COLO829 (cell line): Measurements from ENCODE around the gene LPGAT1.
A peak's percentile ranks its signal among the peaks of the same experiment; 100 is the strongest.
"Not testable (repeated sequence)": the region's sequence is repeated elsewhere in the genome, so short reads cannot be mapped to it uniquely, and the experiment has no call there.

Experiments
- DNase-seq: peaks from one replicate; pipeline ENCODE4 v3.0.0; 2012; ENCODE audit warnings: low spot score

Gene LPGAT1, protein sequence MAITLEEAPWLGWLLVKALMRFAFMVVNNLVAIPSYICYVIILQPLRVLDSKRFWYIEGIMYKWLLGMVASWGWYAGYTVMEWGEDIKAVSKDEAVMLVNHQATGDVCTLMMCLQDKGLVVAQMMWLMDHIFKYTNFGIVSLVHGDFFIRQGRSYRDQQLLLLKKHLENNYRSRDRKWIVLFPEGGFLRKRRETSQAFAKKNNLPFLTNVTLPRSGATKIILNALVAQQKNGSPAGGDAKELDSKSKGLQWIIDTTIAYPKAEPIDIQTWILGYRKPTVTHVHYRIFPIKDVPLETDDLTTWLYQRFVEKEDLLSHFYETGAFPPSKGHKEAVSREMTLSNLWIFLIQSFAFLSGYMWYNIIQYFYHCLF

GRCh38 chr1:211830328-211831142, at the start of gene LPGAT1:
Gene LPGAT1, minus strand, starts transcription at chr1:211830763. Its CDS starts 1,467 bp downstream, at chr1:211829296.
- DNase-seq = peak; percentile 59

DNA sequence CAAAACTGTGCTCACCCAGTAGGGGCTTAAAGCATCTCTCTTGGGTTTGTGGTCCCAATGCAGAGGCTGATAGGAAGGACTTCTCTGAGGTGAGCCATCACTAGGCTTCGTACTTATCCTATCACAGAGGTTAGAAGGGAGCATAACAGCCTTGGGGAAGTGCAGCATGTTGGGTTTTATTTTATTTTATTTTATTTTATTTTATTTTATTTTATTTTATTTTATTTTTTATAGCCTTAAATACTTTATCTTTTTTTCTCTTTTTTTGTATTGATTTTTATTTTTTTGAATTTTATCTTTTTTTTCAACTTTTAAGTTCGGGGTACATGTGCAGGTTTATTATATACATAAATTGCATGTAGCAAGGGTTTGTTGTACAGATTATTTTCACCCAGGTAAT, 48.9 kb upstream of the LPGAT1 start:
- no peak for DNase-seq

DNA sequence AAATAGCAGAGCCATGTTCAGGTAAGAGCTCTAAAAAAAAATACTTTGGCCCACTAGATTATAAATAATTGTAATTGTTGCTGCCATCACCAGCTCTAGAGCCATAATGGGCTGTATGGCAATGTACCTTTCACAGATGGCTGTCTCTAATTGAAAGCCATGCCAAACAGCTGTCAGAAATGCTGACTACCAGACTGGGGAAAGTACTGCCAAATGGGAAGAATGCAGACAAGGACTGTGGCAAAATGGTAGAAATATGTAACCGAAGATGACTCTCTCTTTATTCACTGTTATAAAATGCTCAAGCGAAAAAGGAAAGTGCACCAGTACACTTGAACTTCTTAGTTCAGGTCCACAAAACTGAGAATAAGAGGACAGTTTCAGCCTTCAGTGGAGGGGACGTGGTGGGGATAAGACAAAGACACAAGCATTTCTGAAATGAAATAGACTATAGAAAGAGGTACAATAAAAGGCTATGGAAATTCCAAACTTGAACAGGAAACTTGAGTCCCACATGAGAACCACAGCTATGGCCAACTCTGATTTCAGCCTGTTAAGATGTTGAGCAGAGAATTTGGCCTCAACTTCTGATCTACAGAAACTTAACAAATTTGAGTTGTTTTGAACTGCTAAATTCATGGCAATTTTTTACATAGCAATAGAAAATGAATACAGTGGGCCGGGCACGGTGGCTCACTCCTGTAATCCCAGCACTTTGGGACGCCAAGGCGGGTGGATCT, 46.5 kb upstream of the LPGAT1 start:
- no peak for DNase-seq

- DNase-seq = no peak
Measured at GRCh38 chr1:211875541-211875940, 45.0 kb upstream of the LPGAT1 start.

- DNase-seq = no peak
Measured at GRCh38 chr1:211874521-211875347, 44.2 kb upstream of the LPGAT1 start.

GRCh38 chr1:211873731-211874130, 43.2 kb upstream of the LPGAT1 start:
- DNase-seq = not testable (repeated sequence)

DNA sequence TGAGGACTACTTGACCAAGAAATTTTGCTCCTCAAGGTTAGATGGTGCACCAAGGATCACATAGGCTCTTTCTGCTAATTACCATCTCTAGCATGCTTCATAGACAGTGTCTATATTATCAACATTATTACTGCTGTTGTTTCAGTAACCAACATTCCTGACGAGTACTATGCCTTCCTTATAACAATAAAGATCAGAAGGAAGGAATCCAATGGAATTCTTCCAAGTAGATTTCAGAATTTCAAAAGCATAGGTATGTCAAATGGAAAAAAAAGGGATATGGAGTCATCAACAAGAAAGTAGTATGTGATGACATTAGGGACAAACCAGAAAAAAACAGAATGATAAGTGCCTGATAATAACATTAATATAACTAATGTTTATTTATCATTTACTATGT, 39.6 kb upstream of the LPGAT1 start:
- no peak for DNase-seq

- no peak for DNase-seq
Measured at GRCh38 chr1:211865180-211865579, 34.6 kb upstream of the LPGAT1 start.

DNA sequence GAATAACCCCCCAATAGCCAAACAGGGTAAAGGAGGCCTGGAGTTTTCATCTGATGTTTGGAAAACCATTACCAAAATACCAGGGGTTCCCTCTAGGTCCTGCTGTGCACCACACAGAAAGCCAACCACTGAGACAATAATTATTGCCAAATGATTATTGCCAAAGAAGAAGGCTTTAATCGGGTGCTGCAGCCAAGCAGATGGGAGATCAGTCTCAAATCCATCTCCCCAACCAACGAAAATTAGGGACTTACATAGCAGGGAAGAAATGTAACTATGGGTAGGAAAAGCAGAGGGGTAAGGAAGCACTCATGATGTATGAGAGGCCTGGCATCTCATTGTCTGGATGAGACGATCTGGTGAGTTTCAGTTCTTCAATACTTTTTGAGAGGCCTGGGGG, 28.8 kb upstream of the LPGAT1 start:
- no peak for DNase-seq

- DNase-seq = no peak
Measured at GRCh38 chr1:211851174-211851573, 20.6 kb upstream of the LPGAT1 start.

GRCh38 chr1:211843507-211844298, 13.1 kb upstream of the LPGAT1 start:
- DNase-seq = no peak

- DNase-seq = no peak
Measured at GRCh38 chr1:211843018-211843417, 12.5 kb upstream of the LPGAT1 start.

GRCh38 chr1:211842518-211842917, 12.0 kb upstream of the LPGAT1 start:
- no peak for DNase-seq

DNA sequence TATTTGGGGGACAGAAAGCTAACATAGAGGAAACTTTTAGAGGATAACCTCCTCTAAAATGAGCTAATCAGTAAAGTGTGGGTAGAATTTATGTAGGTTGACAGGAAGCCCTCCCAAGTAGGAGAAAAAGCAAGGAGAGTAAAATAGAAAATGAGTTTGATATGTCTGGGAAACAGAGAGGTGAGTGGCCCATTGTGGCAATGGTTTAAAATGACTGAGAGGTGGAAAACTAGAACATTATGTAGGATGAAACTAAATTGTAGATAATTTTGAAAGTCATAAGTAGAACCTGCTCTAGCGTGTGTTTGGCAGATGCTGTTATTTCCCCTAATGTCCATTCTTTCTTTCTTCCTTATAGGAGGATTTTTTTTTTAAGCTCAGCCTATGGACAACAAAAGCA, 8.5 kb upstream of the LPGAT1 start:
- no peak for DNase-seq

- no peak for DNase-seq
Measured at GRCh38 chr1:211833174-211833820, 2.7 kb upstream of the LPGAT1 start.

- no peak for DNase-seq
Measured at GRCh38 chr1:211832661-211833060, 2.1 kb upstream of the LPGAT1 start.

DNA sequence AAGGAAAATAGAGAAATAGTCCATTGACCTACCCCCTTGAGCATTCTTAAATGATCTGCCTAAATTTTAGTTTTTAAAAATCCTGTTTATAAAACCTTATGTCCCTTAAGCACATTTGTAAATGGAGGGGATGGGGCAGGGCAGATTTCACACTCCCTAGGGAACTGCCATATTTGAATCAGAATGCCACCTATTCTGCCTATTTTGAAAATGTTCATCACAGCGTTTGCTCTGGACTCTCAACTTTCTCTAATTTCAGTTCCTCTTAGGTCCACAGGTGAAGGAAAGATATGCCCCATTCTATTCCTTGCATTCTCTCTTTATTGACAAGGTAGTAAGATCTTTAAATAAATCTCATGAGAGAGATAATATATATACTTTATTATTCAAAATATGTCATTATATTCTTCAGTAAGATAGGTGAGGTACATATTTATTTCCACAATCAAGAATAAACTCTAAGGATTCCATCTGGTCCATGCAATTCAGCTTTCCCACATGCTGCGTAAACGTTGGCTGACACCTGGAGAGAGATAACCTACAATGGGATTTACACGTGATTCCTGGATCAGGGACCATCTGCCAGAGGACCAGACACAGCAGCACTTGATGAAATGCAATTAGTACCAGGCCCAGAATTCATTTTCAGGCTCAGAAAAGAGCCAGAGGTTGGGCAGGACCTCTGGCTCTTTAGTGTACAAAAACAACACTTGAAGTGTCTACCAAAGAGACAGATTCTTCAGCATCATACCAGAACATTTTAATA, 1.2 kb upstream of the LPGAT1 start:
- no peak for DNase-seq

- DNase-seq = no peak
Measured at GRCh38 chr1:211830055-211830327, 572 bp downstream of the LPGAT1 start.

DNA sequence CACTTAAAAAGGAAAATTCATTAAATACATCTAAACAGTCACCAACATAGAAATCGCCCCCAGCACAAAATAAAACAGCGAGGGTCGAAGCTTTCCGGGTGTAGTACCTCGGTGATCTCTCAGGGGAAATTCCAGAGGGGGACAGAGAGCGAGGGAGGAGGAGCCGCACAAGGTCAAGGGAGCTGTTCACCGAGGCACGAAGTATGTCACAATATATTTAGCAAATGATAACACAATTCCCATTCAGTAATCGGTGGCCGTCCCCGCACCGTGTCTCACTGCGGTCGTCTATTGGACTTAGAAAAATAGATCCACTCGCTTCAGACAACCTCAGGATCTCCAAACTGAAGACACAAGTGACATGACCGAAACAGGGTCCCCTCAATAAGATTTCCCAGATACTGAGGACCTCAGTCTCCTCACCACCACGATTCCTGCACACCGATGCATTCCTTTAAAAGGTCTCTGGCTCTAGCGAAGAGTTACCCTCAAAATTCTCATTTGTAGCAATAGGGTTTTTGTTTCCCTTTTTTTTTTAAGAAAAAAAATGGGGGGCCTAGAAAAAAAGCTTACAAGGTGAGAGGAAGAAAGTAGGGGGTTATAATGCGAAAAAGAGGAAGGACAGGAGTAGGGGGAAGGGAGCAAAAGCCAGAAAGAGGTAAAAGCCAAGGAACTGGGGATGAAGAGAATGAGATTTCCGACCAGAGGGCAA, 1.1 kb downstream of the LPGAT1 start:
- no peak for DNase-seq
